Measurements from ENCODE around the gene NUP85. TPM values are rescaled to one million over a fixed set of nuclear protein-coding genes. Genes with fewer than 3 reads are reported as not detected.

Gene NUP85
- total RNA-seq, 1 donor from 2014 or later, result 83.9 TPM

DNA sequence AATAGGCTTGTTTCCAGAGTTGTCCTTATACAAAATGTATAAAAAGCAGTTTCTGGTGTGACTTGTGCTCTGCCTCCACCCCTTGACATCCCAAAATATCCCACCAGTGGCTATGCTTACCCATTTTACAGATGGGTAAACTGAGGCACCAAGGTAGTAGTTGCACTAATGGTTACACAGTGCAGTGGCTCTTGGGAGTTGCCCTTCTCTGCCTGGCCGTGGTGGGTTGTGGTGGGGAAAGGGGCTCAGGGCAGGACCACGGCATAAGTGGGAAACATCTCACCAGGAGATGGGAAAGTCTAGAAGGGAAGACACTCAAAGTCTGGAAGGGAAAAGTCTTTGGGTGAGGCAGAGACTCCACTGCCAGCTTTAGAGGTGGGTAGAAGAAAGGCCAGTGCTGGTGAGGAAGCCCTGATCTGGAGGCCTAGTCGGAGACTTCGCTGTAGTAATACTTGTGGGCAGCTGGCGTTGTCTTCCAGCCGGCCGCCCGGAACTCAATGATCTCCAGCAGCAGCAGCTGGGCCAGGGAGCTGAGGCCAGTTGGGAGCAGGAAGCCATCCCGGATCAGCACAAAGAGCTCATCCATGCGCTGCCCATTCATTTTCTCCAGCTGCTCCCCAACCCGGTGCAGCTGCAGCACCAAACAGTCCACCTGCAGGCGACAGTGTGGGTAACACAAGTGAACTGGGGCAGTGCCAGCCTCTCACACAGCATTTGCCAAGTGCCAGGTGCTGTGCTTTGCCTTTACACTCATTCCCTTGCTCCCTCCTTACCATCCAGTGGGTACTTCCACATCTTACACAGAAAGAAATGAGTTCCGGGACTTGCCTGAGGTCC lies 61.1 kb downstream of the NUP85 start:
- H3K4me3 Mint-ChIP-seq (ENCODE audit: unreplicated experiment), result peak overlapping the region; percentile 51
- no peak for DNase-seq (ENCODE audit: low spot score)
- peak overlapping the region; percentile 96 for H3K27ac Mint-ChIP-seq (ENCODE audit: unreplicated experiment)
- no peaks in the 10 kb centered on the region for H3K9me3 Mint-ChIP-seq (ENCODE audit: unreplicated experiment)
- TF ChIP-seq, protein P1, sequence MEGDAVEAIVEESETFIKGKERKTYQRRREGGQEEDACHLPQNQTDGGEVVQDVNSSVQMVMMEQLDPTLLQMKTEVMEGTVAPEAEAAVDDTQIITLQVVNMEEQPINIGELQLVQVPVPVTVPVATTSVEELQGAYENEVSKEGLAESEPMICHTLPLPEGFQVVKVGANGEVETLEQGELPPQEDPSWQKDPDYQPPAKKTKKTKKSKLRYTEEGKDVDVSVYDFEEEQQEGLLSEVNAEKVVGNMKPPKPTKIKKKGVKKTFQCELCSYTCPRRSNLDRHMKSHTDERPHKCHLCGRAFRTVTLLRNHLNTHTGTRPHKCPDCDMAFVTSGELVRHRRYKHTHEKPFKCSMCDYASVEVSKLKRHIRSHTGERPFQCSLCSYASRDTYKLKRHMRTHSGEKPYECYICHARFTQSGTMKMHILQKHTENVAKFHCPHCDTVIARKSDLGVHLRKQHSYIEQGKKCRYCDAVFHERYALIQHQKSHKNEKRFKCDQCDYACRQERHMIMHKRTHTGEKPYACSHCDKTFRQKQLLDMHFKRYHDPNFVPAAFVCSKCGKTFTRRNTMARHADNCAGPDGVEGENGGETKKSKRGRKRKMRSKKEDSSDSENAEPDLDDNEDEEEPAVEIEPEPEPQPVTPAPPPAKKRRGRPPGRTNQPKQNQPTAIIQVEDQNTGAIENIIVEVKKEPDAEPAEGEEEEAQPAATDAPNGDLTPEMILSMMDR (IDR thresholded peaks at IDR 0.05; ENCODE audit: unreplicated experiment), result no peak
- peaks cover 49% of the 10 kb centered on the region for H3K4me1 Mint-ChIP-seq (ENCODE audit: unreplicated experiment)
- peaks cover 4% of the 10 kb centered on the region for H3K27me3 Mint-ChIP-seq (ENCODE audit: unreplicated experiment)
- peaks cover 8% of the 10 kb centered on the region for H3K36me3 Mint-ChIP-seq (ENCODE audit: low read depth, unreplicated experiment)

DNA sequence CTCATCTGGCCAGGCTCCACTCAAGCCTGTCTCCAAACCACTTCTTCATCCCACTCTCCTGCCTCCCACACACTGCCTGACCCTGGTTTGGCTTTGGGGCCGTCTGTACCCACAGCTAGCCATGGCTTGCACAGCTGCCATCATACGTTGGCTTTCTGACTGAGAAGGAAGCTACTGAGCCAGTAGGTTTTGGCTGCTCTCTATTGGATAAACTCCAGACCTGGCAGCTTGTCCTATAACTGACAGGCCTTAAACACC lies 61.6 kb downstream of the NUP85 start:
- no peaks in the 10 kb centered on the region for H3K9me3 Mint-ChIP-seq (ENCODE audit: unreplicated experiment)
- peaks cover 50% of the 10 kb centered on the region for H3K4me1 Mint-ChIP-seq (ENCODE audit: unreplicated experiment)
- TF ChIP-seq, protein P1 (IDR thresholded peaks at IDR 0.05; ENCODE audit: unreplicated experiment), result no peak
- peaks cover 4% of the 10 kb centered on the region for H3K27me3 Mint-ChIP-seq (ENCODE audit: unreplicated experiment)
- H3K4me3 Mint-ChIP-seq (ENCODE audit: unreplicated experiment), result peak overlapping the region; percentile 51
- H3K27ac Mint-ChIP-seq (ENCODE audit: unreplicated experiment), result peak overlapping the region; percentile 84
- peaks cover 8% of the 10 kb centered on the region for H3K36me3 Mint-ChIP-seq (ENCODE audit: low read depth, unreplicated experiment)
- no peak for DNase-seq (ENCODE audit: low spot score)

DNA sequence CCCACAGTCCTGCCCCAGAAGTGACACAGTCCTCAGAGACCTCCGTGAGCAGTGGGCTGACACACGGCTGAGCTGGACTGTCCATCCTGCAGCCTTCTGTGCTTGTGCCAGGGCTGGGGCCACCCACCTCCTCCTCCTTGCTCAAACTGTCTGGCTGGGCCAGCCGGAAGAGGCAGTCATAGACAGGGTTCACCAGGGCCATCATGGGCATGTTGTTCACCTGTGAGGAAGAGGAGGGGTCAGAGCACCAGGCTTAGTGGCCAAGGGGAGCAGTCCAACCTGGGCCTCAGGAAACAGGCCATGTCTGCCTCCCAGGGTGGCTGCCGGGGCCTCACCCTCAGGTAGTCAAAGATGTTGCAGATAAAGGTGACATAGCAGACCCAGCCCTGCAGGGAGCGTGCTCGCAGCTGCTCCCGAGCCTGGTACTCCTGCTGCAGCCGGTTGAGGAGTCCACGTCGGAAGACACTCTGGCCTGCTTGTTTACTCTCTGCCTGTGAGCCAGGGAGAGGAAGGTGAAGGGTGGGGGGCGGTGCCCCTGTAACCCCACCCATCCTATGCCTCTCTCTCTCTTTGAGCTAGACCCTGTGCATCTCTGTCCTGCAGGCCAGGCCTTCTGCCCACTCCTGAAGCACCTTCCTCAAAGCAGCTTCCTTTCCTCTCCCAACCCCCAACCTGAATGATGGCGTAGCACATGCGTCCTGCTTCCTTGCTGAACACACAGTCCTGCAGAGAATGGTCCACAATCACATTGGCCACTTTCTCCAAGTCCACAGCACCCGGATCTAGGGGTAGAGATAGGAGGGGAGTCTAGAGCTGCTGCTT lies 62.1 kb downstream of the NUP85 start:
- Mint-ChIP-seq H3K4me1 (ENCODE audit: unreplicated experiment) (peaks cover 45% of the 10 kb centered on the region), H3K27ac (ENCODE audit: unreplicated experiment) (peak overlapping the region; percentile 64), H3K27me3 (ENCODE audit: unreplicated experiment) (peaks cover 2% of the 10 kb centered on the region), H3K36me3 (ENCODE audit: low read depth, unreplicated experiment) (peaks cover 8% of the 10 kb centered on the region), H3K9me3 (ENCODE audit: unreplicated experiment) (no peaks in the 10 kb centered on the region), H3K4me3 (ENCODE audit: unreplicated experiment) (peak overlapping the region; percentile 33)
- DNase-seq (ENCODE audit: low spot score), result peak; percentile 35
- TF ChIP-seq, protein P1 (IDR thresholded peaks at IDR 0.05; ENCODE audit: unreplicated experiment), result no peak

DNA sequence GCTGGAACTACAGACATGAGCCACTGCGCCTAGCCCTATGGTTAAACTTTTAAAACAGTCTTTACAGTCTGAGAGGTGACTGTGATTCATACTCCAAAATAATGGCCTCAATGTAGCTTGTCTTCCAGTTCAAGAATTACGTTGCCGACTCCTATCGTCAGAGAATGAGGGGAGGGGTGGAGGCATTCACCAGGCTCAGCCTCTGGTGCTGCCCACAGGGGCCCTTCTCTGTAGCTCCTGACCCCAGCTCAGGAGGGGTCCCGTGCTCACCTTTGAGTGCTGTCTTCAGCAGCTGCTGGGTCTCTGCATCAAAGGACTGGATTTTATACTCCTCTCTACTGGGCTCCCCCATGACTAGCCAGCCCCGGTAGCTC lies 64.4 kb downstream of the NUP85 start:
- peaks cover 8% of the 10 kb centered on the region for H3K36me3 Mint-ChIP-seq (ENCODE audit: low read depth, unreplicated experiment)
- DNase-seq (ENCODE audit: low spot score), result no peak
- H3K27me3 Mint-ChIP-seq (ENCODE audit: unreplicated experiment), result no peaks in the 10 kb centered on the region
- peaks cover 53% of the 10 kb centered on the region for H3K4me1 Mint-ChIP-seq (ENCODE audit: unreplicated experiment)
- H3K27ac Mint-ChIP-seq (ENCODE audit: unreplicated experiment), result no peak overlapping the region
- H3K9me3 Mint-ChIP-seq (ENCODE audit: unreplicated experiment), result no peaks in the 10 kb centered on the region
- H3K4me3 Mint-ChIP-seq (ENCODE audit: unreplicated experiment), result peak overlapping the region; percentile 89
- TF ChIP-seq, protein P1 (IDR thresholded peaks at IDR 0.05; ENCODE audit: unreplicated experiment), result no peak

Data from endothelial cell (in vitro differentiated cells).